Sigmoid colon (tissue), 7 donors: ENCODE measurements around the gene KRTAP12-4. TPM values are rescaled to one million over a fixed set of nuclear protein-coding genes. Genes with fewer than 3 reads are reported as not detected.
"Not testable (repeated sequence)": the region's sequence is repeated elsewhere in the genome, so short reads cannot be mapped to it uniquely, and the experiment has no call there.

Source experiments
- DNase-seq: peaks from one replicate; pipeline ENCODE4 v3.0.0-alpha.2; 2019
- H3K27ac ChIP-seq, 4 donors: fragments of 200-600 bp; sonication (generic); one replicate each; pipeline ENCODE4 v1.5.1; 2016 to 2019; ENCODE audit warnings: mild to moderate bottlenecking in 1 of 4
- H3K27me3 ChIP-seq, 3 donors: fragments of 200-600 bp; sonication (generic); one replicate each; pipeline ENCODE4 v1.5.1; 2019; ENCODE audit warnings: mild to moderate bottlenecking in 1 of 3
- H3K36me3 ChIP-seq, 4 donors: fragments of 200-600 bp; sonication (generic); one replicate each; pipeline ENCODE4 v1.5.1; 2016 to 2019
- H3K4me1 ChIP-seq, 4 donors: fragments of 200-600 bp; sonication (generic); one replicate each; pipeline ENCODE4 v1.5.1; 2017 to 2019
- H3K4me3 ChIP-seq, 4 donors: fragments of 200-600 bp; sonication (generic); one replicate each; pipeline ENCODE4 v1.5.1; 2017 to 2019; ENCODE audit warnings: mild to moderate bottlenecking in 2 of 4, moderate library complexity in 1 of 4
- H3K9me3 ChIP-seq, 4 donors: fragments of 200-600 bp in 3 of 4; sonication (generic) in 3 of 4; one replicate each; pipeline versions ENCODE4 v1.5.1 to v1.6.1; 2013 to 2019
- CTCF ChIP-seq, 4 experiments: fragments of 450-650 bp in 3 of 4; fragments of 200-600 bp in 1 of 4; IDR thresholded peaks; one replicate each; pipeline ENCODE4 v1.5.1; 2016 to 2019; ENCODE audit warnings: antibody characterized with exemption in 4 of 4, mild to moderate bottlenecking in 3 of 4, moderate library complexity in 2 of 4
- EP300 ChIP-seq, 4 donors: sonication (generic); formaldehyde crosslinking; IDR thresholded peaks; one replicate each; pipeline ENCODE4 v1.6.1; 2017; ENCODE audit warnings: antibody characterized with exemption in 4 of 4
- POLR2A ChIP-seq, 2 donors: fragments of 450-650 bp; IDR thresholded peaks; one replicate each; pipeline ENCODE4 v1.6.1; 2016; ENCODE audit warnings: antibody characterized with exemption in 2 of 2, mild to moderate bottlenecking in 2 of 2, moderate library complexity in 2 of 2
- POLR2AphosphoS5 ChIP-seq, 4 donors: sonication (generic); formaldehyde crosslinking; IDR thresholded peaks; one replicate each; pipeline ENCODE4 v1.6.1; 2017; ENCODE audit warnings: antibody characterized with exemption in 4 of 4
- WGBS, 2 donors: extraction: QIAGEN DNeasy Blood & Tissue Kit; methylation state at CpG; one replicate each; pipeline ENCODE4 v1.1.7; 2013; 5-methylcytosine and 5-hydroxymethylcytosine counted together
- intact Hi-C: fragments of 100-400 bp; cut with DNase I; formaldehyde crosslinking; loops from one replicate; pipeline ENCODE4 v1.15.1; 2023
- polyA plus RNA-seq, 3 donors: library from polyadenylated mRNA; stranded (reverse); fragments of 200-250 nt; gene quantifications; one replicate each; pipeline ENCODE4 v1.2.3, GENCODE V29; 2013
- total RNA-seq, 4 donors: library from RNA; depleted of rRNA; stranded (reverse); fragments of >200 nt; gene quantifications; one replicate each; pipeline ENCODE4 v1.1.0, GENCODE V29; 2016
- donor health status: healthy with polysubstance abuse.
- donor health status: Bipolar disorder and iron deficiency.
- donor health status: healthy.

Gene KRTAP12-4
- total and polyA plus RNA-seq, 7 donors = not detected

- intact Hi-C loops = no loop called here
- peaks cover 0 to 31% (median 8%) of the 10 kb centered on the region in 3 donors for H3K27me3 ChIP-seq
- H3K4me3 ChIP-seq = no peak overlapping the region
- DNase-seq = no peak
- no peaks in the 10 kb centered on the region for H3K36me3 ChIP-seq
- 31 to 46% methylated on average over 14 of the region's 14 CpGs for WGBS, 2 donors
- no peaks in the 10 kb centered on the region for H3K9me3 ChIP-seq
- no peak overlapping the region for H3K27ac ChIP-seq
- TF ChIP-seq POLR2A (IDR thresholded peaks at IDR 0.05) (no peak), POLR2AphosphoS5 (IDR thresholded peaks at IDR 0.05) (no peak), CTCF (IDR thresholded peaks at IDR 0.05) (no peak), EP300 (IDR thresholded peaks at IDR 0.05) (no peak)
- H3K4me1 ChIP-seq = no peaks in the 10 kb centered on the region
Measured at GRCh38 chr21:44686000-44686781, 31.7 kb upstream of the KRTAP12-4 start.

- DNase-seq, H3K27ac ChIP-seq, H3K36me3 ChIP-seq, intact Hi-C loops, H3K4me1 ChIP-seq, H3K9me3 ChIP-seq, H3K4me3 ChIP-seq: not testable (repeated sequence)
- H3K27me3 ChIP-seq = peaks cover 0 to 37% (median 8%) of the 10 kb centered on the region in 3 donors
- WGBS, 2 donors = 72 to 91% methylated on average over 6 of the region's 6 CpGs
Measured at GRCh38 chr21:44685050-44685449, 30.6 kb upstream of the KRTAP12-4 start.

- no peak for DNase-seq
- Histone ChIP-seq H3K27ac (no peak overlapping the region), H3K4me3 (no peak overlapping the region), H3K36me3 (no peaks in the 10 kb centered on the region), H3K9me3 (no peaks in the 10 kb centered on the region), H3K27me3 (peaks cover 0 to 37% (median 8%) of the 10 kb centered on the region in 3 donors), H3K4me1 (no peaks in the 10 kb centered on the region)
- 49 to 76% methylated on average over 6 of the region's 6 CpGs for WGBS, 2 donors
- TF ChIP-seq EP300 (IDR thresholded peaks at IDR 0.05) (no peak), POLR2A (IDR thresholded peaks at IDR 0.05) (no peak), CTCF (IDR thresholded peaks at IDR 0.05) (no peak), POLR2AphosphoS5 (IDR thresholded peaks at IDR 0.05) (no peak)
- intact Hi-C loops = no loop called here
Measured at GRCh38 chr21:44684483-44684882, 30.0 kb upstream of the KRTAP12-4 start.

- 64 to 81% methylated on average over 7 of the region's 7 CpGs for WGBS, 2 donors
- TF ChIP-seq POLR2AphosphoS5 (IDR thresholded peaks at IDR 0.05) = no peak
- TF ChIP-seq EP300 (IDR thresholded peaks at IDR 0.05) = no peak
- TF ChIP-seq POLR2A (IDR thresholded peaks at IDR 0.05) = no peak
- no peak for TF ChIP-seq CTCF (IDR thresholded peaks at IDR 0.05)
Measured at GRCh38 chr21:44684077-44684476, 29.6 kb upstream of the KRTAP12-4 start.

GRCh38 chr21:44682580-44683151 is 28.2 kb upstream of the KRTAP12-4 start:
- no peak for TF ChIP-seq POLR2A (IDR thresholded peaks at IDR 0.05)
- no peak for TF ChIP-seq CTCF (IDR thresholded peaks at IDR 0.05)
- no peak for TF ChIP-seq EP300 (IDR thresholded peaks at IDR 0.05)
- no peak for TF ChIP-seq POLR2AphosphoS5 (IDR thresholded peaks at IDR 0.05)
- H3K27me3 ChIP-seq = peaks cover 0 to 26% (median 8%) of the 10 kb centered on the region in 3 donors
- intact Hi-C loops = no loop called here
- no peak overlapping the region for H3K4me3 ChIP-seq
- no peaks in the 10 kb centered on the region for H3K9me3 ChIP-seq
- H3K36me3 ChIP-seq = no peaks in the 10 kb centered on the region
- WGBS, 2 donors = 80 to 81% methylated on average over 15 of the region's 15 CpGs
- H3K27ac ChIP-seq = no peak overlapping the region
- no peak for DNase-seq
- H3K4me1 ChIP-seq = no peaks in the 10 kb centered on the region

More at GRCh38 chr21:44684077-44684476, 29.6 kb upstream of the KRTAP12-4 start:
- intact Hi-C loops = no loop called here
- no peak for DNase-seq
- H3K4me1 ChIP-seq = no peaks in the 10 kb centered on the region
- no peaks in the 10 kb centered on the region for H3K9me3 ChIP-seq
- no peak overlapping the region for H3K27ac ChIP-seq
- no peaks in the 10 kb centered on the region for H3K36me3 ChIP-seq
- H3K27me3 ChIP-seq = peaks cover 0 to 37% (median 8%) of the 10 kb centered on the region in 3 donors
- no peak overlapping the region for H3K4me3 ChIP-seq
